Measurements from ENCODE around the gene TBC1D13.
"Not testable (repeated sequence)": the region's sequence is repeated elsewhere in the genome, so short reads cannot be mapped to it uniquely, and the experiment has no call there.

Gene TBC1D13

DNA sequence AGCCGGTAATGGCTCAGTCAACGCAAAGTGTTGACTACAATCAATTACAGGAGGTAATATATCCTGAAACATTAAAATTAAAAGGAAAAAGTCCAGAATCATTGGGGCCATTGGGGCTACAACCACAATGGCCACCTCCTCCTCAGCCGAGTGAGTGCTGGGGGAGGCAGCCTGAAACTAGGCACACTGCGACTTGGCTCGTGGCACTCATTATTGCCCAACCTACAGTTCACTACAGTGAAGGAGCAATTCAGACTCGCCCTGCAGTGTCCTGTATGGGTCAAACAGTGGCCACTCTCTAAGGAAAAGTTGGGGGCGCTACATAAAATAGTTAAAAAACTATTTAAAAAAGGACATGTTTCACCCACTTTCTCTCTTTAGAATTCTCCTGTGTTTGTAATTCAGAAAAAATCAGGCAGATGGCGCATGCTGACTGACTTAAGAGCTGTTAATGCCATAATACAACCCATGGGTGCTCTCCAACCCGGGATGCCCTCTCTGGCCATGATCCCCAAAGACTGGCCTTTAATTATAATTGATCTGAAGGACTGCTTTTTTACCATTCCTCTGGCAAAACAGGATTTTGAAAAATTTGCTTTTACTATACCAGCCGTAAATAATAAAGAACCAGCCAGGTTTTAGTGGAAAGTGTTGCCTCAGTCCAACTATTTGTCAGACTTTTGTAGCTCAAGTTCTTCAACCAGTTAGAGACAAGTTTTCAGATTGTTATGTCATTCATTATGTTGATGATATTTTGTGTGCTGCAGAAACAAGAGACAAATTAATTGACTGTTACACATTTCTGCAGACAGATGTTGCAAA is 64.9 kb downstream of the TBC1D13 start:
- DNase-seq, result not testable (repeated sequence)

DNA sequence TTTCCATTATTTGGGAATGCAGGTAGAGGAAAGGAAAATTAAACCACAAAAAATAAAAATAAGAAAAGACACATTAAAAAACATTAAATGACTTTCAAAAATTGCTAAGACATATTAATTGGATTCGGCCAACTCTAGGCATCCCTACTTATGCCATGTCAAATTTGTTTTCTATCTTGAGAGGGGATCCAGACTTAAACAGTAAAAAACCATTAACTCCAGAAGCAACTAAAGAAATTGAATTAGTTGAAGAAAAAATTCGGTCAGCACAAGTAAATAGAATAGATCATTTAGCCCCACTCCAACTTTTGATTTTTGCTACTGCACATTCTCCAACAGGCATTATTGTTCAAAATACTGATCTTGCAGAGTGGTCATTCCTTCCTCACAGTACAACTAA is 65.6 kb downstream of the TBC1D13 start:
- not testable (repeated sequence) for DNase-seq

DNA sequence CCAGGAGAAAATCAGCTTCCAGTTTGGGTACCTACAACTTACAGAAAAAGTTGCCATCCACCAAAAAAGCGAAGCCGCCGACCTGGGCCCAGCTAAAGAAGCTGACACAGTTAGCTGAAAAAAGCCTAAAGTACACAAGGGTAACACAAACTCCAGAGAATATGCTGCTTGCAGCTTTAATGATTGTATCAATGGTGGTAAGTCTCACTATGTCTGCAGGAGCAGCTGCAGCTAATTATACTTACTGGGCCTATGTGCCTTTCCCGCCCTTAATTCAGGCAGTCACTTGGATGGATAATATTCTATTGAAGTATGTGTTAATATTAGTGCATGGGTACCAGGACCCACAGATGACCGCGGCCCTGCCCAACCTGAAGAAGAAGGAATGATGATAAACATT is 67.4 kb downstream of the TBC1D13 start:
- not testable (repeated sequence) for DNase-seq

DNA sequence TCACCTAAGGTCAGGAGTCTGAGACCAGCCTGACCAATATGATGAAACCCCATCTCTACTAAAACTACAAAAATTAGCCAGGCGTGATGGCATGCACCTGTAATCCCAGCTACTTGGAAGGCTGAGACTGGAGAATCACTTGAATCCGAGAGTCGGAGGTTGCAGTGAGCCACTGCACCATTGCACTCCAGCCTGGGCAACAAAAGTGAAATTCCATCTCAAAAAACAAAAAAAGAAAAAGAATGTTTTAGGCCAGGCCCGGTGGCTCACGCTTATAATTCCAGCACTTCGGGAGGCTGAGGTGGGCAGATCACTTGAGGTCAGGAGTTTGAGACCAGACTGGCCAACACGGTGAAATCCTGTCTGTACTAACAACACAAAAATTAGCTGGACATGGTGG is 71.4 kb downstream of the TBC1D13 start:
- DNase-seq, result not testable (repeated sequence)

Measured in stimulated activated CD4-positive, alpha-beta T cell treated with anti-CD3 and anti-CD28 coated beads, Interleukin-4, amount 100 ng/mL, for 1 hour (primary cell).